Tibial artery (tissue), 4 donors: ENCODE results near the gene ADCK1.
"Not testable (repeated sequence)": the region's sequence is repeated elsewhere in the genome, so short reads cannot be mapped to it uniquely, and the experiment has no call there.

Experiments used
- DNase-seq, 2 donors: peaks; one replicate each; pipeline ENCODE4 v3.0.0-alpha.2; 2019
- H3K27ac ChIP-seq, 2 donors: fragments of 200-600 bp; sonication (generic) in 1 of 2; 1 replicate in 1 of 2; 2 replicates in 1 of 2; pipeline ENCODE4 v1.5.1; 2018 to 2019; ENCODE audit warnings: mild to moderate bottlenecking in 1 of 2
- H3K27me3 ChIP-seq, 2 donors: fragments of 200-600 bp; sonication (generic) in 1 of 2; one replicate each; pipeline versions ENCODE4 v1.5.1 to v1.6.0; 2016 to 2019
- H3K36me3 ChIP-seq, 3 donors: fragments of 200-600 bp; sonication (generic) in 2 of 3; one replicate each; pipeline ENCODE4 v1.5.1; 2016 to 2019; ENCODE audit warnings: mild to moderate bottlenecking in 2 of 3
- H3K4me1 ChIP-seq, 4 donors: fragments of 200-600 bp; sonication (generic) in 2 of 4; 1 replicate in 3 of 4; 2 replicates in 1 of 4; pipeline ENCODE4 v1.5.1; 2016 to 2019
- H3K4me3 ChIP-seq, 2 donors: fragments of 200-600 bp; sonication (generic) in 1 of 2; 1 replicate in 1 of 2; 2 replicates in 1 of 2; pipeline ENCODE4 v1.5.1; 2018 to 2019; ENCODE audit warnings: mild to moderate bottlenecking in 2 of 2
- H3K9me3 ChIP-seq, 3 donors: fragments of 200-600 bp; sonication (generic) in 1 of 3; one replicate each; pipeline ENCODE4 v1.5.1; 2016 to 2019
- CTCF ChIP-seq, 2 experiments: fragments of 200-600 bp in 1 of 2; fragments of 450-650 bp in 1 of 2; IDR thresholded peaks; one replicate each; pipeline ENCODE4 v1.5.1; 2017 to 2019; ENCODE audit warnings: antibody characterized with exemption in 2 of 2, mild to moderate bottlenecking in 1 of 2, moderate library complexity in 1 of 2
- intact Hi-C: fragments of 100-400 bp; cut with DNase I; formaldehyde crosslinking; loops from one replicate; pipeline ENCODE4 v1.15.0; 2023; ENCODE audit warnings: low total_unique reads

Gene ADCK1

GRCh38 chr14:77804592-77804991, 4.7 kb downstream of the ADCK1 start:
- no peak overlapping the region for H3K27ac ChIP-seq
- H3K27me3 ChIP-seq = no peaks in the 10 kb centered on the region
- no peaks in the 10 kb centered on the region for H3K36me3 ChIP-seq
- H3K9me3 ChIP-seq = no peaks in the 10 kb centered on the region
- no peak for TF ChIP-seq CTCF (IDR thresholded peaks at IDR 0.05)
- DNase-seq = no peak
- no peak overlapping the region for H3K4me3 ChIP-seq
- H3K4me1 ChIP-seq = peaks cover 0 to 7% (median 3%) of the 10 kb centered on the region in 4 donors
- intact Hi-C loops = no loop called here

GRCh38 chr14:77805706-77806105, 5.8 kb downstream of the ADCK1 start:
- no peaks in the 10 kb centered on the region for H3K9me3 ChIP-seq
- no peaks in the 10 kb centered on the region for H3K36me3 ChIP-seq
- no peak overlapping the region for H3K27ac ChIP-seq
- no peak for DNase-seq
- H3K27me3 ChIP-seq = no peaks in the 10 kb centered on the region
- no peak for TF ChIP-seq CTCF (IDR thresholded peaks at IDR 0.05)
- intact Hi-C loops = no loop called here
- H3K4me3 ChIP-seq = no peak overlapping the region
- peaks cover 0 to 2% (median under 1%) of the 10 kb centered on the region in 4 donors for H3K4me1 ChIP-seq

- TF ChIP-seq CTCF (IDR thresholded peaks at IDR 0.05) = no peak
- no peaks in the 10 kb centered on the region for H3K27me3 ChIP-seq
- no peaks in the 10 kb centered on the region for H3K4me1 ChIP-seq
- no peak for DNase-seq
- H3K36me3 ChIP-seq = no peaks in the 10 kb centered on the region
- intact Hi-C loops = no loop called here
- no peak overlapping the region for H3K27ac ChIP-seq
- H3K4me3 ChIP-seq = no peak overlapping the region
- H3K9me3 ChIP-seq = no peaks in the 10 kb centered on the region
Observed at GRCh38 chr14:77808250-77808649, 8.3 kb downstream of the ADCK1 start.

GRCh38 chr14:77809011-77809410, 9.1 kb downstream of the ADCK1 start:
- no peaks in the 10 kb centered on the region for H3K27me3 ChIP-seq
- no peak overlapping the region for H3K27ac ChIP-seq
- no peaks in the 10 kb centered on the region for H3K36me3 ChIP-seq
- no peak for TF ChIP-seq CTCF (IDR thresholded peaks at IDR 0.05)
- H3K9me3 ChIP-seq = no peaks in the 10 kb centered on the region
- H3K4me3 ChIP-seq = no peak overlapping the region
- no peaks in the 10 kb centered on the region for H3K4me1 ChIP-seq
- DNase-seq = no peak
- intact Hi-C loops = no loop called here

GRCh38 chr14:77812028-77812427, 12.1 kb downstream of the ADCK1 start:
- H3K4me3 ChIP-seq = no peak overlapping the region
- intact Hi-C loops = no loop called here
- no peak overlapping the region for H3K27ac ChIP-seq
- no peaks in the 10 kb centered on the region for H3K36me3 ChIP-seq
- H3K27me3 ChIP-seq = no peaks in the 10 kb centered on the region
- H3K4me1 ChIP-seq = no peaks in the 10 kb centered on the region
- no peaks in the 10 kb centered on the region for H3K9me3 ChIP-seq
- TF ChIP-seq CTCF (IDR thresholded peaks at IDR 0.05) = no peak
- DNase-seq = no peak

GRCh38 chr14:77812682-77813081, 12.8 kb downstream of the ADCK1 start:
- H3K4me1 ChIP-seq, H3K9me3 ChIP-seq, H3K4me3 ChIP-seq, H3K36me3 ChIP-seq, H3K27ac ChIP-seq, DNase-seq, H3K27me3 ChIP-seq, intact Hi-C loops: not testable (repeated sequence)
